Ammon's horn (tissue), 1 donor: Measurements from ENCODE around the gene EPB41L4A.

Source experiments
- DNase-seq: peaks from one replicate; pipeline ENCODE4 v3.0.0-alpha.2; 2016; ENCODE audit warnings: low spot score

Gene EPB41L4A

GRCh38 chr5:112154940-112155686, 264.0 kb downstream of the EPB41L4A start:
- no peak for DNase-seq

- DNase-seq = no peak
Observed at GRCh38 chr5:112149727-112150126, 269.4 kb downstream of the EPB41L4A start.

GRCh38 chr5:112146323-112147226, 272.5 kb downstream of the EPB41L4A start:
- DNase-seq = peak; percentile 88

- DNase-seq = no peak
Observed at GRCh38 chr5:112143690-112144089, 275.4 kb downstream of the EPB41L4A start.

GRCh38 chr5:112142769-112143270, 276.3 kb downstream of the EPB41L4A start:
- no peak for DNase-seq

- no peak for DNase-seq
Observed at GRCh38 chr5:112141582-112141981, 277.5 kb downstream of the EPB41L4A start.

- no peak for DNase-seq
Observed at GRCh38 chr5:112138526-112138925, 280.6 kb downstream of the EPB41L4A start.

GRCh38 chr5:112136773-112137172, 282.3 kb downstream of the EPB41L4A start:
- no peak for DNase-seq

- no peak for DNase-seq
Observed at GRCh38 chr5:112127861-112128260, 291.2 kb downstream of the EPB41L4A start.

GRCh38 chr5:112126982-112127381, 292.1 kb downstream of the EPB41L4A start:
- DNase-seq = no peak

- DNase-seq = peak; percentile 40
Observed at GRCh38 chr5:112125903-112126302, 293.2 kb downstream of the EPB41L4A start.

GRCh38 chr5:112124788-112125187, 294.3 kb downstream of the EPB41L4A start:
- DNase-seq = no peak

GRCh38 chr5:112123086-112123485, 296.0 kb downstream of the EPB41L4A start:
- DNase-seq = no peak

- no peak for DNase-seq
Observed at GRCh38 chr5:112122353-112122752, 296.7 kb downstream of the EPB41L4A start.

GRCh38 chr5:112121258-112121657, 297.8 kb downstream of the EPB41L4A start:
- no peak for DNase-seq

- DNase-seq = no peak
Observed at GRCh38 chr5:112119969-112120368, 299.1 kb downstream of the EPB41L4A start.

- DNase-seq = no peak
Observed at GRCh38 chr5:112119508-112119907, 299.6 kb downstream of the EPB41L4A start.

GRCh38 chr5:112117551-112117950, 301.5 kb downstream of the EPB41L4A start:
- DNase-seq = no peak

GRCh38 chr5:112116371-112116770, 302.7 kb downstream of the EPB41L4A start:
- DNase-seq = no peak

GRCh38 chr5:112113565-112113964, 305.5 kb downstream of the EPB41L4A start:
- no peak for DNase-seq
